GM23338 (cell line): ENCODE measurements around the gene TCF7L1. TPM values are rescaled to one million over a fixed set of nuclear protein-coding genes. Genes with fewer than 3 reads are reported as not detected.

ENCODE experiments used
- ATAC-seq: fragments of 200-7000 bp; cut with Tn5 transposase; 3 replicates; pipeline ENCODE4 v1.9.1; 2020
- DNase-seq: peaks from one replicate; pipeline ENCODE4 v3.0.0-alpha.2; 2015; ENCODE audit warnings: low spot score
- H2AFZ ChIP-seq: fragments of 200-600 bp; sonication (generic); 2 replicates; pipeline ENCODE4 v1.8.0; 2016; ENCODE audit warnings: antibody characterized with exemption, mild to moderate bottlenecking, moderate library complexity
- H3F3A ChIP-seq: fragments of 200-600 bp; sonication (generic); replicated peaks from 2 replicates; pipeline ENCODE4 v1.8.0; 2017; ENCODE audit warnings: antibody characterized with exemption, mixed run types, low read depth
- H3K27ac ChIP-seq: fragments of 200-600 bp; sonication (generic); 2 replicates; pipeline ENCODE4 v1.6.1; 2016; ENCODE audit warnings: low read depth
- H3K27me3 ChIP-seq: fragments of 200-600 bp; sonication (generic); 2 replicates; pipeline ENCODE4 v1.8.0; 2016; ENCODE audit warnings: mild to moderate bottlenecking, mixed run types, moderate library complexity; ENCODE audit not compliant: insufficient read depth
- H3K36me3 ChIP-seq: fragments of 200-600 bp; sonication (generic); 2 replicates; pipeline ENCODE4 v1.8.0; 2016; ENCODE audit warnings: mild to moderate bottlenecking; ENCODE audit not compliant: insufficient read depth
- H3K4me1 ChIP-seq: fragments of 200-600 bp; sonication (generic); 2 replicates; pipeline ENCODE4 v1.8.0; 2016; ENCODE audit warnings: mild to moderate bottlenecking, moderate library complexity; ENCODE audit not compliant: insufficient read depth
- H3K4me2 ChIP-seq: fragments of 200-600 bp; sonication (generic); 2 replicates; pipeline ENCODE4 v1.7.1; 2017; ENCODE audit warnings: mixed run types
- H3K4me3 ChIP-seq: fragments of 200-600 bp; sonication (generic); 2 replicates; pipeline ENCODE4 v1.6.1; 2016; ENCODE audit warnings: mixed run types
- H3K79me2 ChIP-seq: fragments of 200-600 bp; sonication (generic); replicated peaks from 2 replicates; pipeline ENCODE4 v1.8.0; 2017; ENCODE audit warnings: mild to moderate bottlenecking; ENCODE audit not compliant: insufficient read depth
- H3K9me2 ChIP-seq: fragments of 200-600 bp; sonication (generic); 2 replicates; pipeline ENCODE4 v1.8.0; 2017; ENCODE audit not compliant: insufficient read depth
- H4K20me1 ChIP-seq: fragments of 200-600 bp; sonication (generic); replicated peaks from 2 replicates; pipeline ENCODE4 v1.8.0; 2017; ENCODE audit warnings: mild to moderate bottlenecking; ENCODE audit not compliant: insufficient read depth
- H3K27ac Mint-ChIP-seq: 2 replicates; pipeline ENCODE4 v1.8.0; 2020; ENCODE audit warnings: inconsistent platforms, mild to moderate bottlenecking, moderate library complexity, mixed read lengths
- H3K27me3 Mint-ChIP-seq: 3 replicates; pipeline ENCODE4 v1.8.0; 2022; ENCODE audit warnings: low read depth, mild to moderate bottlenecking, moderate library complexity, mixed read lengths, inconsistent platforms; ENCODE audit not compliant: insufficient read depth, poor library complexity
- H3K36me3 Mint-ChIP-seq: 3 replicates; pipeline ENCODE4 v1.8.0; 2021; ENCODE audit warnings: low read depth, mild to moderate bottlenecking, inconsistent platforms, moderate library complexity, mixed read lengths
- H3K4me1 Mint-ChIP-seq: 3 replicates; pipeline ENCODE4 v1.8.0; 2020; ENCODE audit warnings: mild to moderate bottlenecking, inconsistent platforms, mixed read lengths
- H3K4me3 Mint-ChIP-seq: 3 replicates; pipeline ENCODE4 v1.8.0; 2021; ENCODE audit warnings: moderate library complexity, mild to moderate bottlenecking, inconsistent platforms, mixed read lengths
- H3K9me3 Mint-ChIP-seq: 3 replicates; pipeline ENCODE4 v1.8.0; 2020; ENCODE audit warnings: moderate library complexity, mild to moderate bottlenecking, inconsistent platforms, mixed read lengths
- POLR2AphosphoS5 ChIP-seq: IDR thresholded peaks from 2 replicates; pipeline ENCODE4 v1.6.1; 2016; ENCODE audit warnings: antibody characterized with exemption, low read depth
- ZNF114 ChIP-seq: fragments of 250-450 bp; sonication (Bioruptor Pico); IDR thresholded peaks from 2 replicates; pipeline ENCODE4 v1.5.0; 2020; ENCODE audit warnings: mild to moderate bottlenecking, moderate library complexity
- ZNF331 ChIP-seq: fragments of 250-450 bp; sonication (Bioruptor Pico); IDR thresholded peaks from 2 replicates; pipeline ENCODE4 v1.5.0; 2020; ENCODE audit warnings: low read depth, mild to moderate bottlenecking, moderate library complexity
- ZNF462 ChIP-seq: fragments of 250-450 bp; sonication (Bioruptor Pico); IDR thresholded peaks from 2 replicates; pipeline ENCODE4 v1.5.0; 2020; ENCODE audit warnings: mild to moderate bottlenecking, moderate library complexity
- long read RNA-seq: library from polyadenylated mRNA; unstranded; transcript quantifications from one replicate; pipeline ENCODE4 v2.0.0, GENCODE V29; 2020; ENCODE audit not compliant: unreplicated experiment
- polyA plus RNA-seq: library from polyadenylated mRNA; unstranded; fragments of >200 nt; fragmentation: Nextera tagmentation; extraction: Ambion mirVana; gene quantifications from 2 replicates; pipeline ENCODE4 v1.2.1, GENCODE V29; 2016
- total RNA-seq: library from RNA; depleted of rRNA; stranded (reverse); fragments of >200 nt; shearing (Covaris generic); gene quantifications from 2 replicates; pipeline ENCODE4 v1.2.3, GENCODE V29; 2014; rRNA removed
- TF ChIP-seq, protein P1 (sequence below), 2 experiments: fragments of 200-600 bp in 1 of 2; sonication (generic) in 1 of 2; conservative IDR thresholded peaks; 2 replicates each; pipeline versions ENCODE4 v1.5.1 to v1.6.1; 2016 to 2017; ENCODE audit warnings: antibody characterized with exemption in 2 of 2, low read depth in 2 of 2, mild to moderate bottlenecking in 2 of 2, moderate library complexity in 1 of 2

TCF7L1 gene, protein sequence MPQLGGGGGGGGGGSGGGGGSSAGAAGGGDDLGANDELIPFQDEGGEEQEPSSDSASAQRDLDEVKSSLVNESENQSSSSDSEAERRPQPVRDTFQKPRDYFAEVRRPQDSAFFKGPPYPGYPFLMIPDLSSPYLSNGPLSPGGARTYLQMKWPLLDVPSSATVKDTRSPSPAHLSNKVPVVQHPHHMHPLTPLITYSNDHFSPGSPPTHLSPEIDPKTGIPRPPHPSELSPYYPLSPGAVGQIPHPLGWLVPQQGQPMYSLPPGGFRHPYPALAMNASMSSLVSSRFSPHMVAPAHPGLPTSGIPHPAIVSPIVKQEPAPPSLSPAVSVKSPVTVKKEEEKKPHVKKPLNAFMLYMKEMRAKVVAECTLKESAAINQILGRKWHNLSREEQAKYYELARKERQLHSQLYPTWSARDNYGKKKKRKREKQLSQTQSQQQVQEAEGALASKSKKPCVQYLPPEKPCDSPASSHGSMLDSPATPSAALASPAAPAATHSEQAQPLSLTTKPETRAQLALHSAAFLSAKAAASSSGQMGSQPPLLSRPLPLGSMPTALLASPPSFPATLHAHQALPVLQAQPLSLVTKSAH
- 42.4 and 47.3 TPM in 2 replicates for total RNA-seq
- polyA plus RNA-seq = 101 and 113 TPM in 2 replicates
- long read RNA-seq, partial matches to known transcripts = 9 of 24 reads
- long read RNA-seq, other reads (novel, unspliced or antisense) = 12 of 24 reads

- H2AFZ ChIP-seq = peak within 1 kb of the TSS; percentile 80
- Mint-ChIP-seq H3K36me3 (peaks cover 37% of the 10 kb centered on the region), H3K27ac (peak within 1 kb of the TSS; percentile 93), H3K9me3 (no peaks in the 10 kb centered on the region), H3K4me3 (peak within 1 kb of the TSS; percentile 88), H3K4me1 (peaks cover 49% of the 10 kb centered on the region), H3K27me3 (peaks cover 19% of the 10 kb centered on the region)
- TF ChIP-seq ZNF331 (no peak), POLR2AphosphoS5 (peak; percentile 81), ZNF114 (CRISPR knock-in tag) (0 out of 2 replicates have a peak, but pooled peaks have one; percentile 7), ZNF462 (CRISPR knock-in tag) (no peak)
- TF ChIP-seq, protein P1, sequence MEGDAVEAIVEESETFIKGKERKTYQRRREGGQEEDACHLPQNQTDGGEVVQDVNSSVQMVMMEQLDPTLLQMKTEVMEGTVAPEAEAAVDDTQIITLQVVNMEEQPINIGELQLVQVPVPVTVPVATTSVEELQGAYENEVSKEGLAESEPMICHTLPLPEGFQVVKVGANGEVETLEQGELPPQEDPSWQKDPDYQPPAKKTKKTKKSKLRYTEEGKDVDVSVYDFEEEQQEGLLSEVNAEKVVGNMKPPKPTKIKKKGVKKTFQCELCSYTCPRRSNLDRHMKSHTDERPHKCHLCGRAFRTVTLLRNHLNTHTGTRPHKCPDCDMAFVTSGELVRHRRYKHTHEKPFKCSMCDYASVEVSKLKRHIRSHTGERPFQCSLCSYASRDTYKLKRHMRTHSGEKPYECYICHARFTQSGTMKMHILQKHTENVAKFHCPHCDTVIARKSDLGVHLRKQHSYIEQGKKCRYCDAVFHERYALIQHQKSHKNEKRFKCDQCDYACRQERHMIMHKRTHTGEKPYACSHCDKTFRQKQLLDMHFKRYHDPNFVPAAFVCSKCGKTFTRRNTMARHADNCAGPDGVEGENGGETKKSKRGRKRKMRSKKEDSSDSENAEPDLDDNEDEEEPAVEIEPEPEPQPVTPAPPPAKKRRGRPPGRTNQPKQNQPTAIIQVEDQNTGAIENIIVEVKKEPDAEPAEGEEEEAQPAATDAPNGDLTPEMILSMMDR (conservative IDR thresholded peaks at IDR 0.05; ENCODE audit: low read depth in 2 of 2) = peak; percentile 80 to 94
- peaks cover 31% of the 10 kb centered on the region for H4K20me1 ChIP-seq
- peak within 1 kb of the TSS; percentile 100 for H3K27ac ChIP-seq
- H3K4me1 ChIP-seq = peaks cover 40% of the 10 kb centered on the region
- peak within 1 kb of the TSS; percentile 99 for H3K4me2 ChIP-seq
- ATAC-seq (peak; percentile 71), DNase-seq (peak; percentile 94)
- peak within 1 kb of the TSS; percentile 91 for H3K4me3 ChIP-seq
- H3K27me3 ChIP-seq = 0 out of 2 replicates have a peak, but pooled peaks cover 4% of the 10 kb centered on the region
- peaks cover 19% of the 10 kb centered on the region; the same call in 1 of the 2 replicates for H3K36me3 ChIP-seq
- peaks cover 10% of the 10 kb centered on the region for H3F3A ChIP-seq
- no peaks in the 10 kb centered on the region for H3K9me2 ChIP-seq
- H3K79me2 ChIP-seq = peaks cover 49% of the 10 kb centered on the region
Observed at GRCh38 chr2:85132834-85133637, at the start of gene TCF7L1. Gene TCF7L1, plus strand, starts transcription at chr2:85133392. Its CDS starts 293 bp downstream, at chr2:85133685.
